GM23338 (cell line): ENCODE results near the gene MTRF1. TPM values are rescaled to one million over a fixed set of nuclear protein-coding genes. Genes with fewer than 3 reads are reported as not detected.
A peak's percentile ranks its signal among the peaks of the same experiment; 100 is the strongest.

Source experiments
- ATAC-seq: fragments of 200-7000 bp; cut with Tn5 transposase; 3 replicates; pipeline ENCODE4 v1.9.1; 2020
- DNase-seq: peaks from one replicate; pipeline ENCODE4 v3.0.0-alpha.2; 2015; ENCODE audit warnings: low spot score
- H2AFZ ChIP-seq: fragments of 200-600 bp; sonication (generic); 2 replicates; pipeline ENCODE4 v1.8.0; 2016; ENCODE audit warnings: antibody characterized with exemption, mild to moderate bottlenecking, moderate library complexity
- H3F3A ChIP-seq: fragments of 200-600 bp; sonication (generic); replicated peaks from 2 replicates; pipeline ENCODE4 v1.8.0; 2017; ENCODE audit warnings: antibody characterized with exemption, mixed run types, low read depth
- H3K27ac ChIP-seq: fragments of 200-600 bp; sonication (generic); 2 replicates; pipeline ENCODE4 v1.6.1; 2016; ENCODE audit warnings: low read depth
- H3K27me3 ChIP-seq: fragments of 200-600 bp; sonication (generic); 2 replicates; pipeline ENCODE4 v1.8.0; 2016; ENCODE audit warnings: mild to moderate bottlenecking, mixed run types, moderate library complexity; ENCODE audit not compliant: insufficient read depth
- H3K36me3 ChIP-seq: fragments of 200-600 bp; sonication (generic); 2 replicates; pipeline ENCODE4 v1.8.0; 2016; ENCODE audit warnings: mild to moderate bottlenecking; ENCODE audit not compliant: insufficient read depth
- H3K4me1 ChIP-seq: fragments of 200-600 bp; sonication (generic); 2 replicates; pipeline ENCODE4 v1.8.0; 2016; ENCODE audit warnings: mild to moderate bottlenecking, moderate library complexity; ENCODE audit not compliant: insufficient read depth
- H3K4me2 ChIP-seq: fragments of 200-600 bp; sonication (generic); 2 replicates; pipeline ENCODE4 v1.7.1; 2017; ENCODE audit warnings: mixed run types
- H3K4me3 ChIP-seq: fragments of 200-600 bp; sonication (generic); 2 replicates; pipeline ENCODE4 v1.6.1; 2016; ENCODE audit warnings: mixed run types
- H3K79me2 ChIP-seq: fragments of 200-600 bp; sonication (generic); replicated peaks from 2 replicates; pipeline ENCODE4 v1.8.0; 2017; ENCODE audit warnings: mild to moderate bottlenecking; ENCODE audit not compliant: insufficient read depth
- H3K9me2 ChIP-seq: fragments of 200-600 bp; sonication (generic); 2 replicates; pipeline ENCODE4 v1.8.0; 2017; ENCODE audit not compliant: insufficient read depth
- H4K20me1 ChIP-seq: fragments of 200-600 bp; sonication (generic); replicated peaks from 2 replicates; pipeline ENCODE4 v1.8.0; 2017; ENCODE audit warnings: mild to moderate bottlenecking; ENCODE audit not compliant: insufficient read depth
- H3K27ac Mint-ChIP-seq: 2 replicates; pipeline ENCODE4 v1.8.0; 2020; ENCODE audit warnings: inconsistent platforms, mild to moderate bottlenecking, moderate library complexity, mixed read lengths
- H3K27me3 Mint-ChIP-seq: 3 replicates; pipeline ENCODE4 v1.8.0; 2022; ENCODE audit warnings: low read depth, mild to moderate bottlenecking, moderate library complexity, mixed read lengths, inconsistent platforms; ENCODE audit not compliant: insufficient read depth, poor library complexity
- H3K36me3 Mint-ChIP-seq: 3 replicates; pipeline ENCODE4 v1.8.0; 2021; ENCODE audit warnings: low read depth, mild to moderate bottlenecking, inconsistent platforms, moderate library complexity, mixed read lengths
- H3K4me1 Mint-ChIP-seq: 3 replicates; pipeline ENCODE4 v1.8.0; 2020; ENCODE audit warnings: mild to moderate bottlenecking, inconsistent platforms, mixed read lengths
- H3K4me3 Mint-ChIP-seq: 3 replicates; pipeline ENCODE4 v1.8.0; 2021; ENCODE audit warnings: moderate library complexity, mild to moderate bottlenecking, inconsistent platforms, mixed read lengths
- H3K9me3 Mint-ChIP-seq: 3 replicates; pipeline ENCODE4 v1.8.0; 2020; ENCODE audit warnings: moderate library complexity, mild to moderate bottlenecking, inconsistent platforms, mixed read lengths
- CREB1 ChIP-seq: fragments of 250-450 bp; sonication (Bioruptor Pico); IDR thresholded peaks from 2 replicates; pipeline ENCODE4 v1.5.0; 2020; ENCODE audit warnings: low read depth, mild to moderate bottlenecking, moderate library complexity
- EZH2phosphoT487 ChIP-seq: fragments of 200-600 bp; sonication (generic); IDR thresholded peaks from one replicate; pipeline ENCODE4 v1.8.1; 2018; ENCODE audit warnings: antibody characterized with exemption; ENCODE audit not compliant: unreplicated experiment
- JUNB ChIP-seq: IDR thresholded peaks from one replicate; pipeline ENCODE4 v1.6.1; 2016; ENCODE audit warnings: antibody characterized with exemption; ENCODE audit not compliant: unreplicated experiment
- POLR2AphosphoS5 ChIP-seq: IDR thresholded peaks from 2 replicates; pipeline ENCODE4 v1.6.1; 2016; ENCODE audit warnings: antibody characterized with exemption, low read depth
- STAT1 ChIP-seq: IDR thresholded peaks from one replicate; pipeline ENCODE4 v1.6.1; 2016; ENCODE audit warnings: antibody characterized with exemption; ENCODE audit not compliant: unreplicated experiment
- ZNF114 ChIP-seq: fragments of 250-450 bp; sonication (Bioruptor Pico); IDR thresholded peaks from 2 replicates; pipeline ENCODE4 v1.5.0; 2020; ENCODE audit warnings: mild to moderate bottlenecking, moderate library complexity
- ZNF331 ChIP-seq: fragments of 250-450 bp; sonication (Bioruptor Pico); IDR thresholded peaks from 2 replicates; pipeline ENCODE4 v1.5.0; 2020; ENCODE audit warnings: low read depth, mild to moderate bottlenecking, moderate library complexity
- long read RNA-seq: library from polyadenylated mRNA; unstranded; transcript quantifications from one replicate; pipeline ENCODE4 v2.0.0, GENCODE V29; 2020; ENCODE audit not compliant: unreplicated experiment
- polyA plus RNA-seq: library from polyadenylated mRNA; unstranded; fragments of >200 nt; fragmentation: Nextera tagmentation; extraction: Ambion mirVana; gene quantifications from 2 replicates; pipeline ENCODE4 v1.2.1, GENCODE V29; 2016
- total RNA-seq: library from RNA; depleted of rRNA; stranded (reverse); fragments of >200 nt; shearing (Covaris generic); gene quantifications from 2 replicates; pipeline ENCODE4 v1.2.3, GENCODE V29; 2014; rRNA removed
- TF ChIP-seq, protein P1 (sequence below): fragments of 250-450 bp; sonication (Bioruptor Pico); IDR thresholded peaks from 2 replicates; pipeline ENCODE4 v1.5.0; 2020; ENCODE audit warnings: mild to moderate bottlenecking, moderate library complexity
- TF ChIP-seq, protein P2 (sequence below): IDR thresholded peaks from 2 replicates; pipeline ENCODE4 v1.6.1; 2016; ENCODE audit warnings: antibody characterized with exemption
- TF ChIP-seq, protein P3 (sequence below), 2 experiments: fragments of 200-600 bp in 1 of 2; sonication (generic) in 1 of 2; conservative IDR thresholded peaks; 2 replicates each; pipeline versions ENCODE4 v1.5.1 to v1.6.1; 2016 to 2017; ENCODE audit warnings: antibody characterized with exemption in 2 of 2, low read depth in 2 of 2, mild to moderate bottlenecking in 2 of 2, moderate library complexity in 1 of 2
- TF ChIP-seq, protein P4 (sequence below): IDR thresholded peaks from one replicate; pipeline ENCODE4 v1.6.1; 2018; ENCODE audit warnings: antibody characterized with exemption; ENCODE audit not compliant: unreplicated experiment

The MTRF1 gene, protein sequence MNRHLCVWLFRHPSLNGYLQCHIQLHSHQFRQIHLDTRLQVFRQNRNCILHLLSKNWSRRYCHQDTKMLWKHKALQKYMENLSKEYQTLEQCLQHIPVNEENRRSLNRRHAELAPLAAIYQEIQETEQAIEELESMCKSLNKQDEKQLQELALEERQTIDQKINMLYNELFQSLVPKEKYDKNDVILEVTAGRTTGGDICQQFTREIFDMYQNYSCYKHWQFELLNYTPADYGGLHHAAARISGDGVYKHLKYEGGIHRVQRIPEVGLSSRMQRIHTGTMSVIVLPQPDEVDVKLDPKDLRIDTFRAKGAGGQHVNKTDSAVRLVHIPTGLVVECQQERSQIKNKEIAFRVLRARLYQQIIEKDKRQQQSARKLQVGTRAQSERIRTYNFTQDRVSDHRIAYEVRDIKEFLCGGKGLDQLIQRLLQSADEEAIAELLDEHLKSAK
- total RNA-seq (22.6 and 28.7 TPM in 2 replicates), polyA plus RNA-seq (11.9 and 18.4 TPM in 2 replicates)
- long read RNA-seq, transcript MTRF1-203 (10 exons, 2,185 nt), result major isoform, 5 of 10 reads
- long read RNA-seq, partial matches to known transcripts, result 2 of 10 reads
- long read RNA-seq, other reads (novel, unspliced or antisense), result 3 of 10 reads

DNA sequence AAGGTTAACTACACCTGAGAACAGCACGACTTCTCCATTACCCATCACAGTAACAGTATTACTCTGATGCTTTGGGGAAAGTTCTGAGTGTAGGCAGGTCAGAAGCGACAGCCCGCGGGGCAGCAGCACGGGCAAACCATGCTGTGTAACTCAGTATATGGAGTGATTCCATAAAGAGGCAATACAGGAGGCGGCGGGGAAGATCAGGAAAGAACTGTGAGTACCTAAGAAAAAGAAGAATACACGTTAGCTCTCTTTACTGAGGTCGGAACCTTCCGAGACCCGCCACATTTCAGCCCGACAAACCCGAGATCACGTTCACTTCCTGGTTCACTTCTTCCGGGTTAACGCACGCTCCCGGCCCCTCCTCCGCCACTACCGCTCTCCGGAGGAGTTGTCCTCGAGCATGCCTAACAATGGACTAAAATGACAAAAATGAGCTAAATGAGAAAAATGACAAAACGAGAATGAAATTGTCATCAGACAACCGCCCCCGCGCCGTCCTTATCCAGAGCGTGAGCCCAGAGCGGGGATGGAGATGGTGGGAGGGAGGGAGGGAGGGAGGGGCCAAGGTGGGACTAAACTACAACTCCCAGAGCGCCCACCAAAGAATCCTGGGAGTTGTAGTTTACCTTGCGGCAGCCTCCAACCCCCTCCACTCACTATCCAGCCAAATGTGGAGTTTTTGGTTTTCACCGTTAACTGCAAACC is at the start of gene MTRF1:
MTRF1 (minus strand) TSS at position 316 of the 711 bp plus-strand sequence. CDS start 2,669 bp downstream, outside the sequence.
- Mint-ChIP-seq H3K27ac (peak within 1 kb of the TSS; percentile 96), H3K36me3 (peaks cover 32% of the 10 kb centered on the region), H3K4me1 (no peaks in the 10 kb centered on the region), H3K9me3 (peaks cover 29% of the 10 kb centered on the region), H3K27me3 (peaks cover 2% of the 10 kb centered on the region), H3K4me3 (peak within 1 kb of the TSS; percentile 96)
- Histone ChIP-seq H3K4me1 (0 out of 2 replicates have a peak, but pooled peaks cover 5% of the 10 kb centered on the region), H3K4me3 (peak within 1 kb of the TSS; percentile 74), H3K79me2 (0 out of 2 replicates have a peak, but pooled peaks cover 5% of the 10 kb centered on the region), H3F3A (no peaks in the 10 kb centered on the region), H2AFZ (peak within 1 kb of the TSS; percentile 77), H4K20me1 (no peaks in the 10 kb centered on the region), H3K9me2 (no peaks in the 10 kb centered on the region), H3K36me3 (peaks cover 17% of the 10 kb centered on the region; the same call in 1 of the 2 replicates), H3K27me3 (no peaks in the 10 kb centered on the region), H3K4me2 (peak within 1 kb of the TSS; percentile 80), H3K27ac (no peak within 1 kb of the TSS)
- DNase-seq (peak; percentile 88), ATAC-seq (peak; percentile 99)
- TF ChIP-seq, protein P1, sequence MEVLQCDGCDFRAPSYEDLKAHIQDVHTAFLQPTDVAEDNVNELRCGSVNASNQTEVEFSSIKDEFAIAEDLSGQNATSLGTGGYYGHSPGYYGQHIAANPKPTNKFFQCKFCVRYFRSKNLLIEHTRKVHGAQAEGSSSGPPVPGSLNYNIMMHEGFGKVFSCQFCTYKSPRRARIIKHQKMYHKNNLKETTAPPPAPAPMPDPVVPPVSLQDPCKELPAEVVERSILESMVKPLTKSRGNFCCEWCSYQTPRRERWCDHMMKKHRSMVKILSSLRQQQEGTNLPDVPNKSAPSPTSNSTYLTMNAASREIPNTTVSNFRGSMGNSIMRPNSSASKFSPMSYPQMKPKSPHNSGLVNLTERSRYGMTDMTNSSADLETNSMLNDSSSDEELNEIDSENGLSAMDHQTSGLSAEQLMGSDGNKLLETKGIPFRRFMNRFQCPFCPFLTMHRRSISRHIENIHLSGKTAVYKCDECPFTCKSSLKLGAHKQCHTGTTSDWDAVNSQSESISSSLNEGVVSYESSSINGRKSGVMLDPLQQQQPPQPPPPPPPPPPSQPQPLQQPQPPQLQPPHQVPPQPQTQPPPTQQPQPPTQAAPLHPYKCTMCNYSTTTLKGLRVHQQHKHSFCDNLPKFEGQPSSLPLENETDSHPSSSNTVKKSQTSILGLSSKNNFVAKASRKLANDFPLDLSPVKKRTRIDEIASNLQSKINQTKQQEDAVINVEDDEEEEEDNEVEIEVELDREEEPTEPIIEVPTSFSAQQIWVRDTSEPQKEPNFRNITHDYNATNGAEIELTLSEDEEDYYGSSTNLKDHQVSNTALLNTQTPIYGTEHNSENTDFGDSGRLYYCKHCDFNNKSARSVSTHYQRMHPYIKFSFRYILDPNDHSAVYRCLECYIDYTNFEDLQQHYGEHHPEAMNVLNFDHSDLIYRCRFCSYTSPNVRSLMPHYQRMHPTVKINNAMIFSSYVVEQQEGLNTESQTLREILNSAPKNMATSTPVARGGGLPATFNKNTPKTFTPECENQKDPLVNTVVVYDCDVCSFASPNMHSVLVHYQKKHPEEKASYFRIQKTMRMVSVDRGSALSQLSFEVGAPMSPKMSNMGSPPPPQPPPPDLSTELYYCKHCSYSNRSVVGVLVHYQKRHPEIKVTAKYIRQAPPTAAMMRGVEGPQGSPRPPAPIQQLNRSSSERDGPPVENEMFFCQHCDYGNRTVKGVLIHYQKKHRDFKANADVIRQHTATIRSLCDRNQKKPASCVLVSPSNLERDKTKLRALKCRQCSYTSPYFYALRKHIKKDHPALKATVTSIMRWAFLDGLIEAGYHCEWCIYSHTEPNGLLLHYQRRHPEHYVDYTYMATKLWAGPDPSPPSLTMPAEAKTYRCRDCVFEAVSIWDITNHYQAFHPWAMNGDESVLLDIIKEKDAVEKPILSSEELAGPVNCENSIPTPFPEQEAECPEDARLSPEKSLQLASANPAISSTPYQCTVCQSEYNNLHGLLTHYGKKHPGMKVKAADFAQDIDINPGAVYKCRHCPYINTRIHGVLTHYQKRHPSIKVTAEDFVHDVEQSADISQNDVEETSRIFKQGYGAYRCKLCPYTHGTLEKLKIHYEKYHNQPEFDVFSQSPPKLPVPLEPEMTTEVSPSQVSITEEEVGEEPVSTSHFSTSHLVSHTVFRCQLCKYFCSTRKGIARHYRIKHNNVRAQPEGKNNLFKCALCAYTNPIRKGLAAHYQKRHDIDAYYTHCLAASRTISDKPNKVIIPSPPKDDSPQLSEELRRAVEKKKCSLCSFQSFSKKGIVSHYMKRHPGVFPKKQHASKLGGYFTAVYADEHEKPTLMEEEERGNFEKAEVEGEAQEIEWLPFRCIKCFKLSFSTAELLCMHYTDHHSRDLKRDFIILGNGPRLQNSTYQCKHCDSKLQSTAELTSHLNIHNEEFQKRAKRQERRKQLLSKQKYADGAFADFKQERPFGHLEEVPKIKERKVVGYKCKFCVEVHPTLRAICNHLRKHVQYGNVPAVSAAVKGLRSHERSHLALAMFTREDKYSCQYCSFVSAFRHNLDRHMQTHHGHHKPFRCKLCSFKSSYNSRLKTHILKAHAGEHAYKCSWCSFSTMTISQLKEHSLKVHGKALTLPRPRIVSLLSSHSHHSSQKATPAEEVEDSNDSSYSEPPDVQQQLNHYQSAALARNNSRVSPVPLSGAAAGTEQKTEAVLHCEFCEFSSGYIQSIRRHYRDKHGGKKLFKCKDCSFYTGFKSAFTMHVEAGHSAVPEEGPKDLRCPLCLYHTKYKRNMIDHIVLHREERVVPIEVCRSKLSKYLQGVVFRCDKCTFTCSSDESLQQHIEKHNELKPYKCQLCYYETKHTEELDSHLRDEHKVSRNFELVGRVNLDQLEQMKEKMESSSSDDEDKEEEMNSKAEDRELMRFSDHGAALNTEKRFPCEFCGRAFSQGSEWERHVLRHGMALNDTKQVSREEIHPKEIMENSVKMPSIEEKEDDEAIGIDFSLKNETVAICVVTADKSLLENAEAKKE (CRISPR knock-in tag), result no peak
- TF ChIP-seq, protein P2, sequence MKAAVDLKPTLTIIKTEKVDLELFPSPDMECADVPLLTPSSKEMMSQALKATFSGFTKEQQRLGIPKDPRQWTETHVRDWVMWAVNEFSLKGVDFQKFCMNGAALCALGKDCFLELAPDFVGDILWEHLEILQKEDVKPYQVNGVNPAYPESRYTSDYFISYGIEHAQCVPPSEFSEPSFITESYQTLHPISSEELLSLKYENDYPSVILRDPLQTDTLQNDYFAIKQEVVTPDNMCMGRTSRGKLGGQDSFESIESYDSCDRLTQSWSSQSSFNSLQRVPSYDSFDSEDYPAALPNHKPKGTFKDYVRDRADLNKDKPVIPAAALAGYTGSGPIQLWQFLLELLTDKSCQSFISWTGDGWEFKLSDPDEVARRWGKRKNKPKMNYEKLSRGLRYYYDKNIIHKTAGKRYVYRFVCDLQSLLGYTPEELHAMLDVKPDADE, result peak; percentile 92
- no peak for TF ChIP-seq JUNB
- peak; percentile 46; the same call in 1 of the 2 replicates for TF ChIP-seq POLR2AphosphoS5
- TF ChIP-seq EZH2phosphoT487, result no peak
- no peak for TF ChIP-seq ZNF331 (CRISPR knock-in tag)
- TF ChIP-seq, protein P3, sequence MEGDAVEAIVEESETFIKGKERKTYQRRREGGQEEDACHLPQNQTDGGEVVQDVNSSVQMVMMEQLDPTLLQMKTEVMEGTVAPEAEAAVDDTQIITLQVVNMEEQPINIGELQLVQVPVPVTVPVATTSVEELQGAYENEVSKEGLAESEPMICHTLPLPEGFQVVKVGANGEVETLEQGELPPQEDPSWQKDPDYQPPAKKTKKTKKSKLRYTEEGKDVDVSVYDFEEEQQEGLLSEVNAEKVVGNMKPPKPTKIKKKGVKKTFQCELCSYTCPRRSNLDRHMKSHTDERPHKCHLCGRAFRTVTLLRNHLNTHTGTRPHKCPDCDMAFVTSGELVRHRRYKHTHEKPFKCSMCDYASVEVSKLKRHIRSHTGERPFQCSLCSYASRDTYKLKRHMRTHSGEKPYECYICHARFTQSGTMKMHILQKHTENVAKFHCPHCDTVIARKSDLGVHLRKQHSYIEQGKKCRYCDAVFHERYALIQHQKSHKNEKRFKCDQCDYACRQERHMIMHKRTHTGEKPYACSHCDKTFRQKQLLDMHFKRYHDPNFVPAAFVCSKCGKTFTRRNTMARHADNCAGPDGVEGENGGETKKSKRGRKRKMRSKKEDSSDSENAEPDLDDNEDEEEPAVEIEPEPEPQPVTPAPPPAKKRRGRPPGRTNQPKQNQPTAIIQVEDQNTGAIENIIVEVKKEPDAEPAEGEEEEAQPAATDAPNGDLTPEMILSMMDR (conservative IDR thresholded peaks at IDR 0.05; ENCODE audit: low read depth in 2 of 2), result no peak
- TF ChIP-seq ZNF114 (CRISPR knock-in tag), result no peak
- TF ChIP-seq CREB1 (CRISPR knock-in tag), result peak; percentile 60
- no peak for TF ChIP-seq STAT1
- TF ChIP-seq, protein P4, sequence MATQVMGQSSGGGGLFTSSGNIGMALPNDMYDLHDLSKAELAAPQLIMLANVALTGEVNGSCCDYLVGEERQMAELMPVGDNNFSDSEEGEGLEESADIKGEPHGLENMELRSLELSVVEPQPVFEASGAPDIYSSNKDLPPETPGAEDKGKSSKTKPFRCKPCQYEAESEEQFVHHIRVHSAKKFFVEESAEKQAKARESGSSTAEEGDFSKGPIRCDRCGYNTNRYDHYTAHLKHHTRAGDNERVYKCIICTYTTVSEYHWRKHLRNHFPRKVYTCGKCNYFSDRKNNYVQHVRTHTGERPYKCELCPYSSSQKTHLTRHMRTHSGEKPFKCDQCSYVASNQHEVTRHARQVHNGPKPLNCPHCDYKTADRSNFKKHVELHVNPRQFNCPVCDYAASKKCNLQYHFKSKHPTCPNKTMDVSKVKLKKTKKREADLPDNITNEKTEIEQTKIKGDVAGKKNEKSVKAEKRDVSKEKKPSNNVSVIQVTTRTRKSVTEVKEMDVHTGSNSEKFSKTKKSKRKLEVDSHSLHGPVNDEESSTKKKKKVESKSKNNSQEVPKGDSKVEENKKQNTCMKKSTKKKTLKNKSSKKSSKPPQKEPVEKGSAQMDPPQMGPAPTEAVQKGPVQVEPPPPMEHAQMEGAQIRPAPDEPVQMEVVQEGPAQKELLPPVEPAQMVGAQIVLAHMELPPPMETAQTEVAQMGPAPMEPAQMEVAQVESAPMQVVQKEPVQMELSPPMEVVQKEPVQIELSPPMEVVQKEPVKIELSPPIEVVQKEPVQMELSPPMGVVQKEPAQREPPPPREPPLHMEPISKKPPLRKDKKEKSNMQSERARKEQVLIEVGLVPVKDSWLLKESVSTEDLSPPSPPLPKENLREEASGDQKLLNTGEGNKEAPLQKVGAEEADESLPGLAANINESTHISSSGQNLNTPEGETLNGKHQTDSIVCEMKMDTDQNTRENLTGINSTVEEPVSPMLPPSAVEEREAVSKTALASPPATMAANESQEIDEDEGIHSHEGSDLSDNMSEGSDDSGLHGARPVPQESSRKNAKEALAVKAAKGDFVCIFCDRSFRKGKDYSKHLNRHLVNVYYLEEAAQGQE, result no peak
